ENCODE data around the gene MAB21L2.
"Not testable (repeated sequence)": the region's sequence is repeated elsewhere in the genome, so short reads cannot be mapped to it uniquely, and the experiment has no call there.

MAB21L2 gene

GRCh38 chr4:150546286-150546685 lies 35.7 kb upstream of the MAB21L2 start:
- DNase-seq (ENCODE audit: extremely low read depth, low read depth), result no peak
- TF ChIP-seq CTCF (IDR thresholded peaks at IDR 0.05; ENCODE audit: low read depth, low read length), result no peak

GRCh38 chr4:150547154-150547838 lies 34.7 kb upstream of the MAB21L2 start:
- TF ChIP-seq CTCF (IDR thresholded peaks at IDR 0.05; ENCODE audit: low read depth, low read length), result no peak
- no peak for DNase-seq (ENCODE audit: extremely low read depth, low read depth)

GRCh38 chr4:150557811-150558210 lies 24.1 kb upstream of the MAB21L2 start:
- not testable (repeated sequence) for DNase-seq (ENCODE audit: extremely low read depth, low read depth)

DNA sequence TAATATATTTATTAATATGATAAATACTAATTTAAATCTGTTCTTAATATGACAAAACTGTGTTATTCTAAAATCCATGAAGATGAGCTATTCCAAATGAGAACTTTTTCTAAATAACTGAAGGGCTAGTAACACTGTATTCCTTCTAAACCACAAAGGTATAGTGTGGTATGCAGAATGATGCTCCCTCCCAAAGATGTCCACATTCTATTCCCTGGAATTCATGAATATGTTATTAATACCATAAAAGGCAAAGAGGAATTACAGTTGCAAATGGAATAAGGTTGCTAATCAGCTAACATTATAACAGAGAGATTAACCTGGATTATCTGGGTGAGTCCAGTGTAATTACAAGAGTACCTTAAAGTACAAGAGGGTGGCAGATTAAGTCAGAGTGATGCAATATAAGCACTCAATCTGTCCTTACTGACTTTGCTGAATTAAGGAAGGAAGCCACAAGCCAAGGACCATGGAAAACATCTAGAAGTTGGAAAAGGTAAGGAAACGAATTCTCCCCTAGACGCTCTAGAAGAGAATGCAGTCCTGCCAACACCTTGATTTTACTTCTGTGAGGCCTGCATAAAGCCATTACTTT lies 20.7 kb upstream of the MAB21L2 start:
- DNase-seq (ENCODE audit: extremely low read depth, low read depth), result no peak
- no peak for TF ChIP-seq CTCF (IDR thresholded peaks at IDR 0.05; ENCODE audit: low read depth, low read length)

GRCh38 chr4:150562250-150562649 lies 19.7 kb upstream of the MAB21L2 start:
- DNase-seq (ENCODE audit: extremely low read depth, low read depth), result no peak
- TF ChIP-seq CTCF (IDR thresholded peaks at IDR 0.05; ENCODE audit: low read depth, low read length), result no peak

DNA sequence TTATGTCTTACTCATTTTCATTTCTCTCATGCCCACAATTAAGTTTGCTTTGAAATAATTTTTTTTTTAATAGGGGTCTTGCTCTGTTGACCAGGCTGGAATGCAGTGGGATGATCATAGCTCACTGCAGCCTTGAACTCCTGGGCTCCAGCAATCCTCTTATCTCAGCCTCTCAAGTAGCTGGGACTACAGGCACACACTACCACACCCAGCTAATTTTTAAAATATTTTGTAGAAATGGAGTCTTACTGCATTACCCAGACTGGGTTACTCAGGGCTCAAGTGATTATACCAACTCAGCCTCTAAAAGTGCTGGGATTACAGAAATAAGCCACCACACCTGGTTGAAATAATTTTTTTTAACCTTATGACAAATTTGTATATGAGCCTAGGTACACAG lies 19.2 kb upstream of the MAB21L2 start:
- no peak for DNase-seq (ENCODE audit: extremely low read depth, low read depth)
- TF ChIP-seq CTCF (IDR thresholded peaks at IDR 0.05; ENCODE audit: low read depth, low read length), result no peak

DNA sequence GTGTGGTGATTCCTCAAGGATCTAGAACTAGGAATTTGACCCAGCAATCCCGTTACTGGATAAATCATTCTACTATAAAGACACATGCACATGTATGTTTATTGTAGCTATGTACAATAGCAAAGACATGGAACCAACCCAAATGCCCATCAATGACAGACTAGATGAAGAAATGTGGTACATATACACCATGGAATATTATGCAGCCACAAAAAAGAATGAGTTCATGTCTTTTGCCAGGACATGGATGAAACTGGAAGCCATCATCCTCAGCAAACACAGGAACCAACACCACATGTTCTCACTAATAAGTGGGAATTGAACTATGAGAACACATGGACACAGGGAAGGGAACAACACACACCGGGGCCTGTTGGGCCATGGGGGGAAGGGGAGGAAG lies 17.0 kb upstream of the MAB21L2 start:
- DNase-seq (ENCODE audit: extremely low read depth, low read depth), result not testable (repeated sequence)

DNA sequence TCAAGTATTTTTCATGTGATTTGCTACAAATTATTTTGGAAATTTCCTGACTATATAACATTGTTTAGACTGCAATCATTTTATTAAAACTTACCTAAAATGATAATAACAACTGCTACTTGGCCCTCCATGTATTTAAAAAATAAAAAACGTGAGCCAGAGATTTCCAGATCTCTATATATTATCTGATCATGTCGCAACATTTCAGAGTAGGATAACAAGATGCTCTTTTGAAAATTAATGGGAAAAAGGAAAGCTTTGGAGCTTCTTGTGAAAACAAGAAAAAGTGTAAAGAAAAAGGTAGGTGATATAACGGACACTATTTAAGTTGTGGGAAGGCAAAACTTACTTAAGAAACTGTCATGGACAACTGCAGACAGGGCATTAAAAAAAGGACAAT lies 14.9 kb upstream of the MAB21L2 start:
- DNase-seq (ENCODE audit: extremely low read depth, low read depth), result no peak
- no peak for TF ChIP-seq CTCF (IDR thresholded peaks at IDR 0.05; ENCODE audit: low read depth, low read length)

Data from AG09319 (cell line).